PC-9 (cell line): ENCODE data around the gene CDC42EP1. TPM values are rescaled to one million over a fixed set of nuclear protein-coding genes. Genes with fewer than 3 reads are reported as not detected.
A peak's percentile ranks its signal among the peaks of the same experiment; 100 is the strongest.
"Not testable (repeated sequence)": the region's sequence is repeated elsewhere in the genome, so short reads cannot be mapped to it uniquely, and the experiment has no call there.

Experiments used
- BruUV-seq: library from RNA; stranded (reverse); fragments of 400-500 nt; replicated peaks from 2 replicates; lab custom pipeline; 2021; lab: Mats Ljungman, UMichigan
- CTCF ChIA-PET: fragments of 300-600 bp; sonication (Branson Sonifier 250); formaldehyde crosslinking; loops from one replicate; lab custom pipeline; 2022; ENCODE audit warnings: antibody characterized with exemption; lab: Charles Lee
- POLR2A ChIA-PET: fragments of 300-600 bp; sonication (Branson Sonifier 250); formaldehyde crosslinking; loops from one replicate; lab custom pipeline; 2022; ENCODE audit warnings: antibody characterized with exemption; ENCODE audit not compliant: unreplicated experiment; lab: Charles Lee
- DNase-seq, 2 experiments: peaks; one replicate each; pipeline versions ENCODE4 v3.0.0 to v3.0.0-alpha.2; 2015 to 2022; ENCODE audit warnings: mixed read lengths in 1 of 2
- H2AFZ ChIP-seq: fragments of 200-600 bp; sonication (generic); 2 replicates; pipeline ENCODE4 v1.8.1; 2017; ENCODE audit warnings: antibody characterized with exemption
- H3F3A ChIP-seq: fragments of 200-600 bp; sonication (generic); 2 replicates; pipeline ENCODE4 v1.8.1; 2017; ENCODE audit warnings: antibody characterized with exemption, mild to moderate bottlenecking, low read depth; ENCODE audit not compliant: insufficient read depth
- H3K27ac ChIP-seq: fragments of 200-600 bp; sonication (generic); 2 replicates; pipeline ENCODE4 v1.6.1; 2016; ENCODE audit warnings: mixed run types
- H3K27me3 ChIP-seq: fragments of 200-600 bp; sonication (generic); 2 replicates; pipeline ENCODE4 v1.6.1; 2016; ENCODE audit warnings: low read depth, mixed run types; ENCODE audit not compliant: insufficient read depth
- H3K36me3 ChIP-seq: fragments of 200-600 bp; sonication (generic); 2 replicates; pipeline ENCODE4 v1.6.1; 2016; ENCODE audit warnings: low read depth, mixed run types
- H3K4me1 ChIP-seq: fragments of 200-600 bp; sonication (generic); replicated peaks from 2 replicates; pipeline ENCODE4 v1.6.1; 2016; ENCODE audit warnings: mixed run types; ENCODE audit not compliant: insufficient read depth
- H3K4me2 ChIP-seq: fragments of 200-600 bp; sonication (generic); 2 replicates; pipeline ENCODE4 v1.6.1; 2017; ENCODE audit warnings: mixed run types
- H3K4me3 ChIP-seq: fragments of 200-600 bp; sonication (generic); 2 replicates; pipeline ENCODE4 v1.6.1; 2016; ENCODE audit warnings: mixed run types
- H3K79me2 ChIP-seq: fragments of 200-600 bp; sonication (generic); 2 replicates; pipeline ENCODE4 v1.6.1; 2017; ENCODE audit warnings: low read depth, mixed run types
- H3K9me2 ChIP-seq: fragments of 200-600 bp; sonication (generic); 2 replicates; pipeline ENCODE4 v1.8.1; 2017; ENCODE audit warnings: mild to moderate bottlenecking; ENCODE audit not compliant: insufficient read depth
- H3K9me3 ChIP-seq: fragments of 200-600 bp; sonication (generic); 2 replicates; pipeline ENCODE4 v1.8.1; 2016; ENCODE audit warnings: low read depth; ENCODE audit not compliant: insufficient read depth
- H4K20me1 ChIP-seq: fragments of 200-600 bp; sonication (generic); 2 replicates; pipeline ENCODE4 v1.8.1; 2017; ENCODE audit not compliant: insufficient read depth
- EZH2 ChIP-seq: fragments of 200-600 bp; sonication (generic); IDR thresholded peaks from 2 replicates; pipeline ENCODE4 v1.8.0; 2017; ENCODE audit warnings: antibody characterized with exemption, low read depth
- intact Hi-C: fragments of 100-400 bp; cut with micrococcal nuclease; formaldehyde crosslinking; loops from one replicate; pipeline ENCODE4 v1.10.0; 2022; ENCODE audit not compliant: unreplicated experiment
- total RNA-seq: library from RNA; stranded (reverse); gene quantifications from 2 replicates; pipeline ENCODE4 v1.2.3, GENCODE V29; 2021
- TF ChIP-seq, protein P1 (sequence below): fragments of 200-600 bp; sonication (generic); conservative IDR thresholded peaks from 2 replicates; pipeline ENCODE4 v1.6.1; 2017; ENCODE audit warnings: mixed run types, antibody characterized with exemption, mild to moderate bottlenecking, moderate library complexity

Gene CDC42EP1
- total RNA-seq, 1 experiment from 2014 or later: 94.0 TPM

DNA sequence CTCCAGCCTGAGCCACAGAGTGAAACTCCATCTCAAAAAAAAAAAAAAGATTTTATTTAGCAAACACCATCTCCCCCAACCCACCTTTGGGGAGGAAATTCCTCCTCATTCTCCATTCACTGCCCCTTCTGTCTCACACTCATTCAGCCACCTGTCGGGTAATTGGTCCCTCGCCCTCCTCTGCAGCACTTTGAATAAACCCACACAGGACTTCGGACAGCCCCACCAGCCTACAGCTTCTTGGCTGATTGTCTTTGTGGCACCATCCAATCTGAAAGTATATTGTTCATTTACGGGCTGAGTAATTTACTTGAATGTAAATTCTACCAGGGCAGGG is 40.9 kb downstream of the CDC42EP1 start:
- H3K36me3 ChIP-seq: no peaks in the 10 kb centered on the region
- TSS peak; percentile 70 for BruUV-seq
- TF ChIP-seq, protein P1, sequence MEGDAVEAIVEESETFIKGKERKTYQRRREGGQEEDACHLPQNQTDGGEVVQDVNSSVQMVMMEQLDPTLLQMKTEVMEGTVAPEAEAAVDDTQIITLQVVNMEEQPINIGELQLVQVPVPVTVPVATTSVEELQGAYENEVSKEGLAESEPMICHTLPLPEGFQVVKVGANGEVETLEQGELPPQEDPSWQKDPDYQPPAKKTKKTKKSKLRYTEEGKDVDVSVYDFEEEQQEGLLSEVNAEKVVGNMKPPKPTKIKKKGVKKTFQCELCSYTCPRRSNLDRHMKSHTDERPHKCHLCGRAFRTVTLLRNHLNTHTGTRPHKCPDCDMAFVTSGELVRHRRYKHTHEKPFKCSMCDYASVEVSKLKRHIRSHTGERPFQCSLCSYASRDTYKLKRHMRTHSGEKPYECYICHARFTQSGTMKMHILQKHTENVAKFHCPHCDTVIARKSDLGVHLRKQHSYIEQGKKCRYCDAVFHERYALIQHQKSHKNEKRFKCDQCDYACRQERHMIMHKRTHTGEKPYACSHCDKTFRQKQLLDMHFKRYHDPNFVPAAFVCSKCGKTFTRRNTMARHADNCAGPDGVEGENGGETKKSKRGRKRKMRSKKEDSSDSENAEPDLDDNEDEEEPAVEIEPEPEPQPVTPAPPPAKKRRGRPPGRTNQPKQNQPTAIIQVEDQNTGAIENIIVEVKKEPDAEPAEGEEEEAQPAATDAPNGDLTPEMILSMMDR: no peak
- no peak for TF ChIP-seq EZH2
- H3K27me3 ChIP-seq: no peaks in the 10 kb centered on the region
- CTCF ChIA-PET: interaction anchor here (0.7 to 1.3 kb wide), 3 partner anchors 9 to 479 kb away, joined by 4 to 6 read pairs (median 4); no protein-coding TSS in a partner anchor
- POLR2A ChIA-PET: interaction anchor here (0.6 kb wide), 1 partner anchor 358 kb away, joined by 4 read pairs; no protein-coding TSS in a partner anchor
- no peak for DNase-seq
- H2AFZ ChIP-seq: peak overlapping the region; percentile 10; the same call in 1 of the 2 replicates
- H3K9me2 ChIP-seq: no peaks in the 10 kb centered on the region
- no peaks in the 10 kb centered on the region for H3K9me3 ChIP-seq
- intact Hi-C loops: loop anchor here (10.0 kb wide), 1 partner anchor 364 kb away; no protein-coding TSS in a partner anchor
- peaks cover 57% of the 10 kb centered on the region for H3K4me1 ChIP-seq
- H3K79me2 ChIP-seq: no peaks in the 10 kb centered on the region
- H3K27ac ChIP-seq: peak overlapping the region; percentile 57
- peaks cover 45% of the 10 kb centered on the region for H3F3A ChIP-seq
- H4K20me1 ChIP-seq: no peaks in the 10 kb centered on the region
- peak overlapping the region; percentile 67 for H3K4me2 ChIP-seq
- peak overlapping the region; percentile 3; the same call in 1 of the 2 replicates for H3K4me3 ChIP-seq

DNA sequence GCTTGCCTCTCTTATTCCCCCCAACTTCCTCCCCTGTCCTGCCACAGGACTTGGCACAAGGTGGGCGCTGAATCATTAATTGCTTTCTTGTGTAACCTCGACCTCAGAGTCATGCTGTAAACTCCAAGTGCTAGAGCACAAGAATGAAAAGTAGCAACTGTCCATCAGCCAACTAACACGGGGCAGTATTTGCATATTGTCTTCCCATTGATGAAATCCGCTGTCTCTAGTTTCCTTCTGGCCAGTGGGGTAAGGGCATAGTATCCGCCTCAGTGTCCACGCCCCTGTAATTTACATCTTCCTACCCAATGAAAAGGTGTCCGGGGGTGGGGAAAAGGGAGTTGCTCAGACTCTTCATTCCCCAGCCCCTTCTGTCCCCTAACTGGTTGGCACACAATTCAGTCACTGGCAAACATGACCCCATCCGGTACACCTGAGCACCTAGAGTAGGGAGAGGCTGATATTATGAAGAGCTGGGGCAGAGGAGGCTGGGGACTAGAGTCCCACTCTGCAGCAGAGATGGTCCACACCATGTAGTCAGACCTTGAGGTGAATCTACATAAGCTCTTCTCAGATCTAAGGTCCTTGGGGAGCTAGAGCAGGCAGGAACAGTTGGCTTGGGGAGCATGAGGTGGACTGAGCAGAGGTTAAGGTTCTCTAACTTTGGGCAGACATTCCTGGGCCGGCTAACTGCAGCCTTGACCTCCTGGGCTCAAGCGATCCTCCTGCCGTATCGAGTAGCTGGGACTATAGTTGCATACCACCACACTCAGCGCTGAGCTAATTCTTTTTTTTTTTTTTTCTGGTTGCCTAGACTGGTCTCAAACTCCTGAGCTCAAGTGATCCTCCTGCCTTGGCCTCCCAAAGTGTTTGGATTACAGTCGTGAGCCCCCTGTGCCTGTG is 41.5 kb downstream of the CDC42EP1 start:
- H3K27ac ChIP-seq: peak overlapping the region; percentile 57
- DNase-seq: peak; percentile 86 to 99
- ChIA-PET CTCF (interaction anchor here (0.5 to 1.3 kb wide), 5 partner anchors 9 to 569 kb away, joined by 3 to 8 read pairs (median 6); partner anchors contain the start of gene SH3BP1), POLR2A (interaction anchor here (0.5 to 0.7 kb wide), 7 partner anchors 30 to 1536 kb away, joined by 3 to 8 read pairs (median 3); no protein-coding TSS in a partner anchor)
- no peaks in the 10 kb centered on the region for H4K20me1 ChIP-seq
- H3K79me2 ChIP-seq: no peaks in the 10 kb centered on the region
- peaks cover 47% of the 10 kb centered on the region for H3F3A ChIP-seq
- no peaks in the 10 kb centered on the region for H3K9me3 ChIP-seq
- H3K27me3 ChIP-seq: no peaks in the 10 kb centered on the region
- H3K9me2 ChIP-seq: no peaks in the 10 kb centered on the region
- intact Hi-C loops: loop anchor here (10.0 kb wide), 1 partner anchor 363 kb away; no protein-coding TSS in a partner anchor
- TF ChIP-seq, protein P1: no peak
- TF ChIP-seq EZH2: no peak
- H3K4me3 ChIP-seq: peak overlapping the region; percentile 3; the same call in 1 of the 2 replicates
- H3K4me2 ChIP-seq: peak overlapping the region; percentile 67
- H3K36me3 ChIP-seq: no peaks in the 10 kb centered on the region
- BruUV-seq: TSS peak; percentile 89
- peaks cover 63% of the 10 kb centered on the region for H3K4me1 ChIP-seq
- peak overlapping the region; percentile 10; the same call in 1 of the 2 replicates for H2AFZ ChIP-seq

DNA sequence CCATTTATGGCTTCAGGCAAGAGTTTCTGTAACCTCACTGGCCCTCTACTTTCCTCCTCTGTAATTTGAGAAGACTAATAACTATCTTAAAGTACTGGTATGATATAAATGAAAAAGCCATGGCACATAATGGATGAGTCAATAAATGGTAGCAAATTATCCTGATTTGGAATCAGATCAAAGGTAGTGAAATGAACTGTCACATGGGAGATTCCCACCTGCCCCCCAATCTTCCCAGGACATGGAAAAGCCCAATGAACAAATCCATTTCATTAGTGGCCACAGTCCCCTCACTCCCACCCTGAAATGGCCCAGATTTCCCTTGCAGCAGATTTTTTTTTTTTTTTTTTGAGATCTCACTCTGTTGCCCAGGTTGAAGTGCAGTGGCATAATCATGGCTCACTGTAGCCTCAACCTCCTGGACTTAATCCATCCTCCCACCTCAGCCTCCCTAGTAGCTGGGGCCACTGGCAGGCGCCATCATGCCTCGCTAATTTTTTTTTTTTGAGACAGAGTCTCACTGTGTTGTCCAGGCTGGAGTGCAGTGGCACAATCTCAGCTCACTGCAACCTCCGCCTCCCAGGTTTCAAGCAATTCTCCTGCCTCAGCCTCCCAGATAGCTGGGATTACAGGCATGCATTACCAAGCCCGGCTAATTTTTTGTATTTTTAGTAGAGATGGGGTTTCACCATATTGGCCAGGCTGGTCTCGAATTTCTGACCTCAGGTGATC is 42.4 kb downstream of the CDC42EP1 start:
- Histone ChIP-seq H3K4me1 (peaks cover 69% of the 10 kb centered on the region), H3K27ac (peak overlapping the region; percentile 41), H3K4me2 (peak overlapping the region; percentile 58), H3F3A (peaks cover 47% of the 10 kb centered on the region)
- not testable (repeated sequence) for BruUV-seq, H3K27me3 ChIP-seq, H3K4me3 ChIP-seq, H3K9me2 ChIP-seq, H3K79me2 ChIP-seq, H2AFZ ChIP-seq, H3K9me3 ChIP-seq, H4K20me1 ChIP-seq, H3K36me3 ChIP-seq
- intact Hi-C loops: loop anchor here (10.0 kb wide), 1 partner anchor 362 kb away; no protein-coding TSS in a partner anchor
- ChIA-PET CTCF (interaction anchor here (0.8 to 1.3 kb wide), 2 partner anchors 10 to 36 kb away, joined by 6 to 8 read pairs; no protein-coding TSS in a partner anchor), POLR2A (interaction anchor here (0.6 to 0.7 kb wide), 4 partner anchors 150 to 1537 kb away, joined by 3 to 8 read pairs (median 4); no protein-coding TSS in a partner anchor)
- peak in 1 of 2 experiments; percentile 36 for DNase-seq
